ENCODE results near the gene ZDHHC7. TPM values are rescaled to one million over a fixed set of nuclear protein-coding genes. Genes with fewer than 3 reads are reported as not detected.
"Not testable (repeated sequence)": the region's sequence is repeated elsewhere in the genome, so short reads cannot be mapped to it uniquely, and the experiment has no call there.

Gene ZDHHC7
- polyA plus RNA-seq, 1 donor, result 59.8 TPM

GRCh38 chr16:85045641-85046471 lies 34.5 kb upstream of the ZDHHC7 start:
- DNase-seq, result no peak

DNA sequence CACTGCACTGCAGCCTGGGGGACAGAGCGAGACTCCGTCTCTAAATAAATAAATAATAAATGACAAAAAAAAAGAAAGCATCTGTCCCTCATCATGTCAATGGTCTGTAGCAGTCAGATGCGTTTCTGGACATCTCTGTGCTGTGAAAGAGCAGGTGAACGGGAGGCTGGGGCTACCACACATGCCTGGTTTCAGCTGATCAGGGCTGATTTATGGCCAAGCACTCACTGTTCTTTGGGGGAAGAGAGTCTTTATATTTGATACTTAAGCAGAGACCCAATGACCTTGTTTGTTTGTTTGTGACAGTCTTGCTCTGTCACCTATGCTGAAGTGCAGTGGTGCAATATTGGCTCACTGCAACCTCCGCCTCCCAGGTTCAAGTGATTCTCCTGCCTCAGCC lies 33.7 kb upstream of the ZDHHC7 start:
- DNase-seq, result no peak

DNA sequence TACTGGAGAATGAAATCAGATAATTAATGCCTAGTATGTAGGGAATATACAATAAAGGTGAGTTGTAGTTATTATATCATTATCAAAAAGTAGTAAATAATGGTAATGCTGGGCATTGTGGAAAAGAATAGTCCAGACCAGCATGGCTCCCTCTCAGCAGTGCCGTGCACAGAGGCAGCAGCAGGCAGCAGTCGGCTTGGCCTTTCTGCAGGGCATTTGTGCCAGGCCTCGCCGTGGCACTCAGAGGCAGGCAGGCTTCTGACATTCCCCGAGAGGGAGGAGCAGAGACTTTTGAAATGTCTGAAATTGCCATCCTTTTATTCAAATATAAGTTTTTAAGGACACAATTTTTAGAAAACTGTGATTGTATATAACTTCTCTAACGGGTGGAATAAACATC lies 31.3 kb upstream of the ZDHHC7 start:
- DNase-seq, result no peak

GRCh38 chr16:85042167-85042526 lies 30.8 kb upstream of the ZDHHC7 start:
- DNase-seq, result no peak

- DNase-seq, result no peak
Observed at GRCh38 chr16:85041219-85042166, 30.2 kb upstream of the ZDHHC7 start.

- DNase-seq, result no peak
Observed at GRCh38 chr16:85040685-85041084, 29.4 kb upstream of the ZDHHC7 start.

DNA sequence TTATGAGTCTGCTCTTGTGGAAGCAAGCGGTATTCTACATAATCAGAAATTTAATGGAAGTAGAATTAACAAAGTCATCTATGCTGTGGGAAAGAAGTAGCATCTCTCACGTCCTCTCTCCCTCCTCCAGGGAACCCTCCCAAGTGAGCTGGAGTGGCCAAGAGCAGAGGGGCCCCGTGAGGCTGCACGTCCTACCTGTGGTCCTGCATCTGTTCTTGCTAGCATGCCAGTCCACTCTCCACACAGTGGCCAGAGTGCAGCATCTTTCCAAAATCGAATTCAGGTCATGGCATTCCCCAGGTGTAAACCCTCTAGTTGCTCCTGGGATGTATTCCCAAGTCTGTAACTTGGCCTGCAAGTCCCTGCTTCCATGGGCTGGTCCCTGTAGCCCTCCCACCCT lies 26.4 kb upstream of the ZDHHC7 start:
- DNase-seq, result no peak

GRCh38 chr16:85037050-85037410 lies 25.7 kb upstream of the ZDHHC7 start:
- no peak for DNase-seq

DNA sequence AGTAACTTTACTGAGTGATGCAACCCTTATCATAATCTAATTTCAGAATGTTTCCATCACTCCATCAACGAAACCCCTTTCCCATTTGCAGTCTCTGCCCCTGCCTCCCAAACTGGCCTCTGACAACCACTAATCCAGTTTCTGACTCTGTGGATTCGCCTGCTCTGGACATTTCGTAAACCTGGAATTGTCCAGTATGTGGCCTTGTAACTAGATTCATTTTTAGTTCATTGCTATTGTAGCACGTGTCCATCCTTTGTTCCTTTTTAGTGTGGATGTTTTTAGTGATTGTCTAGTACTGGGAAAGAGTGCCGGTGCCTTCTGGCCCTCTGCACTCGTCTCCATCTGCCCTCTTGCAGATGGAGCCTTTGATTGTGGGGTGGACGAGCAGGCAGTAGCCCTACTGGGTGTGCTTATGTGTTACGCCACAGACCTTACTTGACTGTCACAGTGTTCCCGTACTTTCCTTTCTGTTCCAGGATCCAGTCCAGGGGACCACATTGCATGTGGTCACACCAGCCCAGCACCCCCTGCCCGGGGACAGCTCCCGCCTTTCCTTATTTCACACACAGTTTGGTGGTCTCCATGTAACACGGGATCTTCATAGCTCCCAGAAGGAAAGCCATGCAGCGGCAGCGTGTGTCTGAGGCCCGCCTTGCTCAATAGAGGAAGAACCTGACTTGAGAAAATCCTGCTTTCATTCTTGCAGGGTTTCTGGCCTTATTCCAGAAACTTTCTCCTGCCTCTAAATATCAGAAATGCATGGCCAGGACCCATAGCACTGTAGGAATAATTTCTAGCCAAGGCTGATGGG lies 25.1 kb upstream of the ZDHHC7 start:
- no peak for DNase-seq

DNA sequence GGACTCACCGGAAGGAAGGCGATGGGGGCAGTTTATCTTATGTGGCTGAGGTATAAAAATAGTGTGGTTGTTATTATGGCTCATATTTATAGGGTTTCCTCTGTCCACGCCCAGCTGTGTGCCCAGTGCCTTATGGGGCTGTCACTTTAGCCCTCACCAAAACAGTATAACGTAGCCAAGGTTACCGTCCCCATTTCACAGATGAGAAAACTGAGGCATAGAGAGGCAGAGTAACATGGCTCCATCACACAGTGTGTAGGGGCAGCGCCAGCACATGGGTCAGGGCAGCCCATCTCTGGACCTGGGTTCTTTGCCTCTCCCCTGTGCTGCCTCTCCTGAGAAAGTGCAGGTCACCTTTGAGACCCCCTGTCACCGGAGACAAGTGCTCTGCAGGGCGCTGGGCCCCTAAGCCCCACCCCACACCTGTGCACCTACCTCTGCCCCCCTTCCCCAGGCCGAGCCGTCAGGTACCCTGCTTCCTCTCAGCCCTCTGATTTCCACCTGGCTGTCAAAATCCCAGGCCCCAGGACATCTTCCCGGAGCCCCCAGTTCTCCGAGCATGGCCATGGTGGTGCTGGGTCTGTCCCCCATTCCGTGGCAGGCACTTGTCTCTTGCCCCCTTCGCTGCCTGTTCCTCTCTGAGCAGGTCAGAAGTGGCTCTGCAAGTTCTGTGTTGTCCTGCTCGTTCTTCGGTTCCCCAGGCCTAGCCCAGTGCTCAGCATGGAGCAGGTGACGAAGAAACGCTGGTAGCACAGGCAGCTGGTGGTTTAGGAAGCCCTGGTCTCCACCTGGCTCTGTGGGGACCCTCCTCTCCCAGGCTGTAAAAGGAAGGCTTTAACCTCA lies 23.5 kb upstream of the ZDHHC7 start:
- DNase-seq, result no peak

- DNase-seq, result no peak
Observed at GRCh38 chr16:85033171-85033570, 21.8 kb upstream of the ZDHHC7 start.

- not testable (repeated sequence) for DNase-seq
Observed at GRCh38 chr16:85032187-85032586, 20.9 kb upstream of the ZDHHC7 start.

GRCh38 chr16:85031451-85031850 lies 20.1 kb upstream of the ZDHHC7 start:
- DNase-seq, result no peak

GRCh38 chr16:85029981-85030401 lies 18.7 kb upstream of the ZDHHC7 start:
- no peak for DNase-seq

GRCh38 chr16:85029408-85029784 lies 18.1 kb upstream of the ZDHHC7 start:
- DNase-seq, result no peak

DNA sequence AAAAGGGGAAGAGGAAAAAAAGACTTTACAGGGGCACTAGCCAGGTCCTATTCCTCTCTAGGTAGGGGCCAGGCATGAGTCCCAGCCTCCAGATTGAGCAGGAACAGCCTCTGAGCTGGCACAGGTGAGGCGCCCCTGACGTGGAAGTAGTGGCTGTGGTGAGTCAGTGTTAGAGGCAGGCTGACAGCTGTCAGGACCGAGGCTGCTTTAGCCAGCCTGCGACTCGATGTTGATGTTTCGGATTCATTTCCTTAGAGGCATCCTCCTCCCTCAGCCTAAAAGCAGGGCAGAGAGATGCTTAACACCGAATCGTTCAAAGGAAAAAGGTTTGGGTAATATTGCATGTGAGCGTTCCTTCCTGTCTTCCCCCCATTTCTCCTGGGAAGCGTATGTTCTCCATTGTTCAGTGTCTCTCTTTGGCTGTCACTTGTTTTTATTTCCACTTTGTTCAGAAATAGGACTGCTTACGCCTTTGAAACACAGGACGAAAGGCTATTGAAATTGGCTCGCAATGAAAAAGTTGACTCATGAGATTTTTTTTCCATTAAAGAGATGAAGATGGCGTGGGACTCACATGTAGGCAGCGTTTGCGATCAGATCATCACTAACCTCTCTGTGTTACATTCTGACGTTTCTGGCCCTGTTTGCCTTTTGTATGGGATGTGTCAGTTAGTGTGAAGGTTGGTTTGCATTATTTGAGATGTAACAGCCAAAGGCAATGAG lies 17.5 kb upstream of the ZDHHC7 start:
- DNase-seq, result no peak

DNA sequence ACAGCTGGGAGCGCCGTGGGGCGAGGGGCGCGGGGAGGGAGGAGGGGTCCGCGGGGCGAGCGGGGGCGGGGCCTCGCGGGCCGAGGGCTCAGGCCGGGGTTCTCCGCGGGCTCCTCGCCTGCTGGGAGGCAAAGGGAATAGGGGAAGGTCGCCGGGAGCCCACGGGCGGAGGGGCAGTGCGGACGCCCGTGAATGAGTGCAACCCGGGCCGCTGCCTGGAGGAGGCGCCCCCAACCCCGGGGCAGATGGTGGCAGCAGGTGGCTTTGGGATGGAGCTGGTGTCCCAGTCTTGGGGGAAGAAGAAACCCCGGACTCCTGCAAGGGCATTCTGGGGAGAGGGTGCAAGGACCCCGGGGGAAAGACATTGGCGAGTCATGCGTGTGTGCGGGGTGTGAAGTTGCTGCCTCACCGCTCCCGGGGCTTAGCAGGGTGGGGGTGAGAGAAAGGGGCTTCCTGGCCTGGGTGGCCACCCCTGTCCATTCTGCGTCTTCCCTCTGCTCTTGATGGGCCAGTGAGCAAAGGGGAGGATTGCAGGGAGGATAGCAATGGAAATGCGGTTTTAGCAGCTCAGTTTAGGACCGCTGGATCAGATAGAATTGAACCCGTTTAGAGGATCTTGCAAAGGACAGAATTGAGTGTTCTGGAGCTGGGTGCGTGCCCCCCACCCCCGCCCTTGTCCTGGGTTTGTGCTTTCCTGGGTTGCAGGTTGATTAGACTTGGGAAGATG lies 16.8 kb upstream of the ZDHHC7 start:
- DNase-seq, result no peak

DNA sequence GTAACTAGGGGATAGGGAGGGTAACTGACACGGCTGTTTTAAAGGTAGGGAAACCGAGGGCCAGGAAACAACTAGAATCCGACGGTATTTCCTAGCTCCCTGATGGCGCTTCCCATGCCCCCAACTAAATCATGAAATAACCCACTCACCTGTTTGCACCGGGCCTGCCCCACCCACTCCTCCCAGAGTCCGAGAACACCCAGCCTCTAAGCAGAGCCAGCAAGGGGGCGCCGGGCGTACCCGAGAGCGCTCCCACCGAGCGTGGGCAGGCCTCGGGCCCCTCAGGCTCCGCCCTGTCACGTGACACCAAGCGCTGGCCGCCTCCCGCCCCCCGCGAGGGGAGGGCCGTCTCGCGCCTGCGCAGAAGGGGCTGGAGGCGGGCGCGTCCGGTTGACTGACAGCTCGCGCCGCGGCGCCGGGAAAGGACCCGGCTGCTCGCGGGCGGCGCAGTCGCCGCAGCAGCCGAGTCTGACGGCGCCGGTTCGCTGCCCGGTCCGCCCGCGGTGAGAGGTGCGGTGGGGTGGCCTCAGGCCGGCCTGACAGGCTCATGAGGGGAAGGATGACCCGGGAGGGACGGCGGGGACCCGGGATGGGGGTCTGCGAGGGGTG lies 16.1 kb upstream of the ZDHHC7 start, which contains the start of gene KIAA0513:
Gene KIAA0513, plus strand, starts transcription at position 447 of the 609 bp plus-strand sequence. CDS start 39,277 bp downstream, outside the sequence.
- peak; percentile 95 for DNase-seq

DNA sequence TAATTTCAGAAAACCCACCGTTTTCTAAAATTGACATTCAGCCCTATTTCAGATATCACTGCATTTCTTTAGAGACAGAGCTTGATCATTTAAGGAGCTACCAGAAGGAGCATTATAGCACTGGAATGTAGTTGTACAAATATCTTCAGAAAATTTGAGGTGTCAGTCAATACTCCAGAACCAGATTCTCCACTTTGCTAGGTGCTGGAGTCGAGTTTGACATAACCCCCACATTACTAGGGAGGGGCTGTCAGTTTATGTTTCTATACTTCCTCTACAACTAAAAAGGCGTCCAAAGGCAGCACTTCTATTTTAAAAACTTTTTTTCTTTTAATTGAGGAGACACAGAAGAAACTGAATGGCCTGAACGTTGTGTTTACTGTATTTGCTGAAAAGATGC lies 15.4 kb upstream of the ZDHHC7 start:
- DNase-seq, result no peak

Measured in left kidney (tissue), 2 donors.